ENCODE data around the gene EPHA10.
"Not testable (repeated sequence)": the region's sequence is repeated elsewhere in the genome, so short reads cannot be mapped to it uniquely, and the experiment has no call there.

The EPHA10 gene

GRCh38 chr1:37771440-37771839, 6.5 kb upstream of the EPHA10 start:
- not testable (repeated sequence) for DNase-seq (ENCODE audit: low spot score)

GRCh38 chr1:37767488-37767887, 2.6 kb upstream of the EPHA10 start:
- no peak for DNase-seq (ENCODE audit: low spot score)

- peak; percentile 41 for DNase-seq (ENCODE audit: low spot score)
These were observed 1.2 kb upstream of the EPHA10 start for GRCh38 chr1:37765916-37766664.

- DNase-seq (ENCODE audit: low spot score): peak; percentile 90
These were observed 500 bp downstream of the EPHA10 start for GRCh38 chr1:37764414-37764825.

GRCh38 chr1:37763791-37764413, 1.0 kb downstream of the EPHA10 start:
- DNase-seq (ENCODE audit: low spot score): no peak

- no peak for DNase-seq (ENCODE audit: low spot score)
These were observed 2.4 kb downstream of the EPHA10 start for GRCh38 chr1:37762516-37762915.

GRCh38 chr1:37761416-37762095, 3.4 kb downstream of the EPHA10 start:
- no peak for DNase-seq (ENCODE audit: low spot score)

- DNase-seq (ENCODE audit: low spot score): no peak
These were observed 5.5 kb downstream of the EPHA10 start for GRCh38 chr1:37759451-37759850.

- DNase-seq (ENCODE audit: low spot score): no peak
These were observed 8.9 kb downstream of the EPHA10 start for GRCh38 chr1:37755951-37756560.

- DNase-seq (ENCODE audit: low spot score): no peak
These were observed 9.6 kb downstream of the EPHA10 start for GRCh38 chr1:37755290-37755689.

- DNase-seq (ENCODE audit: low spot score): peak; percentile 38
These were observed 11.2 kb downstream of the EPHA10 start for GRCh38 chr1:37753473-37754321.

- DNase-seq (ENCODE audit: low spot score): peak; percentile 89
These were observed 12.1 kb downstream of the EPHA10 start for GRCh38 chr1:37752583-37753471.

GRCh38 chr1:37752213-37752582, 12.7 kb downstream of the EPHA10 start:
- no peak for DNase-seq (ENCODE audit: low spot score)

- no peak for DNase-seq (ENCODE audit: low spot score)
These were observed 16.4 kb downstream of the EPHA10 start for GRCh38 chr1:37748565-37748964.

GRCh38 chr1:37746806-37747205, 18.1 kb downstream of the EPHA10 start:
- DNase-seq (ENCODE audit: low spot score): no peak

GRCh38 chr1:37741662-37742061, 23.3 kb downstream of the EPHA10 start:
- DNase-seq (ENCODE audit: low spot score): no peak

GRCh38 chr1:37741130-37741529, 23.8 kb downstream of the EPHA10 start:
- no peak for DNase-seq (ENCODE audit: low spot score)

- DNase-seq (ENCODE audit: low spot score): no peak
These were observed 25.7 kb downstream of the EPHA10 start for GRCh38 chr1:37739222-37739621.

- DNase-seq (ENCODE audit: low spot score): not testable (repeated sequence)
These were observed 26.3 kb downstream of the EPHA10 start for GRCh38 chr1:37738619-37739018.

- not testable (repeated sequence) for DNase-seq (ENCODE audit: low spot score)
These were observed 26.9 kb downstream of the EPHA10 start for GRCh38 chr1:37737975-37738374.

All from iPS-NIHi11 (cell line).